Transverse colon (tissue), 4 donors: Measurements from ENCODE around the gene HDAC1. TPM values are rescaled to one million over a fixed set of nuclear protein-coding genes. Genes with fewer than 3 reads are reported as not detected.

Source experiments
- DNase-seq: peaks from one replicate; pipeline ENCODE4 v3.0.0-alpha.2; 2019
- H3K27ac ChIP-seq, 4 donors: fragments of 200-600 bp; sonication (generic); 2 replicates each; pipeline ENCODE4 v1.5.1; 2016 to 2018; ENCODE audit warnings: inconsistent platforms in 4 of 4
- H3K27me3 ChIP-seq: fragments of 200-600 bp; sonication (generic); 2 replicates; pipeline ENCODE4 v1.5.1; 2017; ENCODE audit warnings: inconsistent platforms
- H3K36me3 ChIP-seq, 4 donors: fragments of 200-600 bp; sonication (generic); 2 replicates each; pipeline ENCODE4 v1.5.1; 2017 to 2019; ENCODE audit warnings: inconsistent platforms in 4 of 4
- H3K4me1 ChIP-seq, 4 donors: fragments of 200-600 bp; sonication (generic); 2 replicates each; pipeline ENCODE4 v1.5.1; 2017 to 2020; ENCODE audit warnings: inconsistent platforms in 4 of 4
- H3K4me3 ChIP-seq, 4 donors: fragments of 200-600 bp; sonication (generic); 1 replicate in 1 of 4; 2 replicates in 3 of 4; pipeline versions ENCODE4 v1.5.1 to v1.6.1; 2017 to 2019; ENCODE audit warnings: inconsistent platforms in 4 of 4
- H3K9me3 ChIP-seq, 2 donors: fragments of 200-600 bp; sonication (generic); 2 replicates each; pipeline ENCODE4 v1.5.1; 2017 to 2019; ENCODE audit warnings: inconsistent platforms in 2 of 2
- CTCF ChIP-seq, 5 experiments: fragments of 200-600 bp in 3 of 5; fragments of 450-650 bp in 2 of 5; sonication (generic) in 3 of 5; IDR thresholded peaks; 1 replicate in 2 of 5; 2 replicates in 3 of 5; pipeline ENCODE4 v1.5.1; 2016 to 2017; ENCODE audit warnings: antibody characterized with exemption in 5 of 5, inconsistent platforms in 3 of 5, mild to moderate bottlenecking in 2 of 5, moderate library complexity in 1 of 5
- EP300 ChIP-seq: sonication (generic); formaldehyde crosslinking; IDR thresholded peaks from one replicate; pipeline ENCODE4 v1.6.1; 2017; ENCODE audit warnings: antibody characterized with exemption, low read depth
- POLR2A ChIP-seq: fragments of 450-650 bp; IDR thresholded peaks from one replicate; pipeline ENCODE4 v1.6.1; 2016; ENCODE audit warnings: antibody characterized with exemption, mild to moderate bottlenecking, moderate library complexity
- POLR2AphosphoS5 ChIP-seq, 3 donors: sonication (generic); formaldehyde crosslinking; IDR thresholded peaks; one replicate each; pipeline ENCODE4 v1.6.1; 2016; ENCODE audit warnings: antibody characterized with exemption in 3 of 3
- WGBS, 2 donors: methylation state at CpG; one replicate each; pipeline ENCODE4 v1.1.5; 2018; ENCODE audit warnings: low coverage in 1 of 2; 5-methylcytosine and 5-hydroxymethylcytosine counted together
- in situ Hi-C, 4 donors: fragments of 200-750 bp; cut with MboI; loops; one replicate each; pipeline versions ENCODE4 v1.15.0 to v1.15.1; 2017; ENCODE audit warnings: low sequenced_read_pairs in 3 of 4, low pct_ligation_motif_present in 1 of 4, low pct_unique_long_range_greater_than_20kb in 1 of 4
- intact Hi-C: fragments of 100-400 bp; cut with DNase I; formaldehyde crosslinking; loops from one replicate; pipeline ENCODE4 v1.15.1; 2023; ENCODE audit warnings: low total_unique reads
- total RNA-seq, 4 donors: library from RNA; depleted of rRNA; stranded (reverse); fragments of >200 nt; gene quantifications; one replicate each; pipeline ENCODE4 v1.1.0, GENCODE V29; 2016

The HDAC1 gene
- total RNA-seq, 4 donors from 2014 or later: 85.2 to 218 (median 174) TPM

GRCh38 chr1:32345289-32345827, 53.5 kb downstream of the HDAC1 start:
- in situ Hi-C loops (no loop called here), intact Hi-C loops (no loop called here)
- Histone ChIP-seq H3K4me1 (peaks cover 0 to 6% (median 2%) of the 10 kb centered on the region in 4 donors), H3K36me3 (no peaks in the 10 kb centered on the region), H3K27ac (no peak overlapping the region), H3K4me3 (no peak overlapping the region), H3K9me3 (no peaks in the 10 kb centered on the region), H3K27me3 (no peaks in the 10 kb centered on the region)
- TF ChIP-seq CTCF (IDR thresholded peaks at IDR 0.05) (no peak), EP300 (no peak), POLR2A (no peak), POLR2AphosphoS5 (IDR thresholded peaks at IDR 0.05) (no peak)
- 30% methylated on average over 8 of the region's 8 CpGs; no CpG with 5 or more reads in 1 of the 2 donors for WGBS, 2 donors
- peak; percentile 51 for DNase-seq

GRCh38 chr1:32346532-32347157, 54.8 kb downstream of the HDAC1 start:
- Histone ChIP-seq H3K36me3 (no peaks in the 10 kb centered on the region), H3K9me3 (no peaks in the 10 kb centered on the region), H3K4me1 (peaks cover 0 to 8% (median 4%) of the 10 kb centered on the region in 4 donors), H3K27ac (no peak overlapping the region), H3K27me3 (no peaks in the 10 kb centered on the region), H3K4me3 (no peak overlapping the region)
- intact Hi-C loops: no loop called here
- in situ Hi-C loops: no loop called here
- WGBS, 2 donors: 90 to 100% methylated on average over 1 to 9 of the region's 9 CpGs
- DNase-seq: no peak
- TF ChIP-seq POLR2AphosphoS5 (IDR thresholded peaks at IDR 0.05) (no peak), POLR2A (no peak), EP300 (no peak), CTCF (IDR thresholded peaks at IDR 0.05) (no peak)

- no peak for TF ChIP-seq CTCF (IDR thresholded peaks at IDR 0.05)
- no peak for TF ChIP-seq EP300
- TF ChIP-seq POLR2A: no peak
- no peak for TF ChIP-seq POLR2AphosphoS5 (IDR thresholded peaks at IDR 0.05)
- WGBS, 2 donors: 66% methylated on average over 8 of the region's 8 CpGs; no CpG with 5 or more reads in 1 of the 2 donors
- peak; percentile 25 for DNase-seq
- H3K4me3 ChIP-seq: no peak overlapping the region
- no peaks in the 10 kb centered on the region for H3K36me3 ChIP-seq
- intact Hi-C loops (no loop called here), in situ Hi-C loops (no loop called here)
- peak overlapping the region in 1 of 4 donors; percentile 8 for H3K27ac ChIP-seq
- H3K27me3 ChIP-seq: no peaks in the 10 kb centered on the region
- H3K9me3 ChIP-seq: no peaks in the 10 kb centered on the region
- H3K4me1 ChIP-seq: peaks cover 16 to 27% (median 18%) of the 10 kb centered on the region in 4 donors
Observed at GRCh38 chr1:32349211-32349708, 57.4 kb downstream of the HDAC1 start.

GRCh38 chr1:32350785-32351398, 59.0 kb downstream of the HDAC1 start:
- DNase-seq: no peak
- in situ Hi-C loops (no loop called here), intact Hi-C loops (no loop called here)
- H3K4me1 ChIP-seq: peaks cover 15 to 27% (median 16%) of the 10 kb centered on the region in 4 donors
- TF ChIP-seq POLR2A (no peak), CTCF (IDR thresholded peaks at IDR 0.05) (peak; percentile 62 to 78 (median 75))
- H3K4me3 ChIP-seq: peak overlapping the region; percentile 39 to 78 (median 72)
- peak overlapping the region; percentile 89 to 94 (median 92) for H3K27ac ChIP-seq
- no peaks in the 10 kb centered on the region for H3K36me3 ChIP-seq
- H3K9me3 ChIP-seq: no peaks in the 10 kb centered on the region
- H3K27me3 ChIP-seq: no peaks in the 10 kb centered on the region
- WGBS, 2 donors: 22% methylated on average over 28 of the region's 28 CpGs; no CpG with 5 or more reads in 1 of the 2 donors
